HFF-Myc (cell line): ENCODE results near the gene HHATL.

Source experiments
- DNase-seq: peaks from one replicate; pipeline ENCODE4 v3.0.0-alpha.2; 2011; ENCODE audit warnings: low read depth; ENCODE audit errors: extremely low read depth
- H3K4me3 ChIP-seq: replicated peaks from 2 replicates; pipeline ENCODE4 v1.5.1; 2011; ENCODE audit warnings: low read depth, mild to moderate bottlenecking, control low read depth, low read length
- TF ChIP-seq, protein P1 (sequence below): IDR thresholded peaks from 2 replicates; pipeline ENCODE4 v1.5.1; 2012; ENCODE audit warnings: mild to moderate bottlenecking, low read depth, low read length, control low read depth; ENCODE audit errors: missing control alignments

The HHATL gene

DNA sequence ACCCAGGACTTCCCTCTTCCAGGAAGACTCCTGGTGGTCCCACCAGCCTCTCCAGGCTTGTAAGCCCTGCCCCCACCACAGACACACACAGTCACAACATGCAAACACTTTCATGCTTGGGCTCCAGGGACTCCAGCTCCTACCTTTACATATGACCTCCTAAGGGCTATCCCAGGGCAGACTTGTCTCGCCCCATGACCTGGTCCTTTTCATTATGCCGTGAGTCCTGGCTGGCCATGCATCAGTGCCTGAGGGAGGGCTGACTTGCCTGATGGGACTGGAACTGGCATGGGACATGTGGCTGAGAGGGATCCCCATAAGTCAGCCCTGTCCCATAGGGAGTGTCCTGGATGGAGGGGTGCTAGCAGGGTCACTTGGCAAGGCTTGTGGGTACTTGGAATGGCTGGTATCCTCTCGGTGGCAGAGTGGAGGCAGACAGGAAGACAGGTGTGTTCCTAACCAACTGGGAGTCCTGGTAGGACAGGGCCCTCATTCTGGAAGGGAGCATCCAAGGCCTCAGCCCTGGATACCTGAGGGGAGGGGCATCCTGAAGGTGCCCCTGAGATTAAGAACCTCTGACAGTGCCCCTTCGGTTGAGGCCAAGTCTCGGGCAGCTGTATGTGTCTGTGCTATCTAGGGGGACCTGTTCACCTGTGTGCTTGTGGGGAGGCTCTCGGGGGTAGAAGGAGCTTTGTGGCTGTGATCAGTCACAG, 540 bp upstream of the HHATL start:
- no peak overlapping the region for H3K4me3 ChIP-seq
- TF ChIP-seq, protein P1, sequence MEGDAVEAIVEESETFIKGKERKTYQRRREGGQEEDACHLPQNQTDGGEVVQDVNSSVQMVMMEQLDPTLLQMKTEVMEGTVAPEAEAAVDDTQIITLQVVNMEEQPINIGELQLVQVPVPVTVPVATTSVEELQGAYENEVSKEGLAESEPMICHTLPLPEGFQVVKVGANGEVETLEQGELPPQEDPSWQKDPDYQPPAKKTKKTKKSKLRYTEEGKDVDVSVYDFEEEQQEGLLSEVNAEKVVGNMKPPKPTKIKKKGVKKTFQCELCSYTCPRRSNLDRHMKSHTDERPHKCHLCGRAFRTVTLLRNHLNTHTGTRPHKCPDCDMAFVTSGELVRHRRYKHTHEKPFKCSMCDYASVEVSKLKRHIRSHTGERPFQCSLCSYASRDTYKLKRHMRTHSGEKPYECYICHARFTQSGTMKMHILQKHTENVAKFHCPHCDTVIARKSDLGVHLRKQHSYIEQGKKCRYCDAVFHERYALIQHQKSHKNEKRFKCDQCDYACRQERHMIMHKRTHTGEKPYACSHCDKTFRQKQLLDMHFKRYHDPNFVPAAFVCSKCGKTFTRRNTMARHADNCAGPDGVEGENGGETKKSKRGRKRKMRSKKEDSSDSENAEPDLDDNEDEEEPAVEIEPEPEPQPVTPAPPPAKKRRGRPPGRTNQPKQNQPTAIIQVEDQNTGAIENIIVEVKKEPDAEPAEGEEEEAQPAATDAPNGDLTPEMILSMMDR = no peak
- no peak for DNase-seq

DNA sequence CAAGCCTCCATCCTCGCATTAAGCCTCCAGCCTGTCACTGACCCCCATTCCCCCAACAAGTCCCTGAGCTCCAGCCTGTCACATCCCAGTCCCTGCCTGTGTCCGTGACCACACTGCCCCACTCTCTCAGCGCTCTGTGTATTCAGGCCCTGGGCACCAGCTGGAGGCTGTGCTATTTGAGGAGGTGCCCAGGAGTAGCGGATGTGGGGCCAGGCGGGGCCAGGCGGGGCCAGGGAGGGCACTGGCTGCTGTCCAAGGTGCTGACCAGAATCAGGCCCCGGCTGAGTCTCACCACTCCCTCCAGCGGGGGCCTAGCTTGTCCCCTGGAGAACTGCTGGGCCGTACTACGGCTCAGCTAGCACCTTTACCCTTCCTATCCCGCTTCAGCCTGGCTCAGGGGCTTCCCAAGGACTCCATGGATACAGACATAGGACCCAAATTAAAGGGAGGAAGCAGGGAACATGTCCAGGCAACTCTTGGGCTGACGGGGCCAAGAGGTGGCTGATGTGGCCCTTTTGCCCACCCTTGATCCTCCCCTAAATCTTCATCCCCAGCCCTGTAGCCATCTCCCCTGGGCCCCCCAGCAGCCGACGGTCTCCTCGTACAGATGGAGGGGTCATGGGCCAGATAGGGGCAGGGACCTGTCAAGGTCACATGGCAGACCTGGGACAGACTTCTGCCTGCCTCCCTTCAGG, 1.1 kb downstream of the HHATL start:
- DNase-seq = no peak
- no peak overlapping the region for H3K4me3 ChIP-seq
- TF ChIP-seq, protein P1 = no peak

DNA sequence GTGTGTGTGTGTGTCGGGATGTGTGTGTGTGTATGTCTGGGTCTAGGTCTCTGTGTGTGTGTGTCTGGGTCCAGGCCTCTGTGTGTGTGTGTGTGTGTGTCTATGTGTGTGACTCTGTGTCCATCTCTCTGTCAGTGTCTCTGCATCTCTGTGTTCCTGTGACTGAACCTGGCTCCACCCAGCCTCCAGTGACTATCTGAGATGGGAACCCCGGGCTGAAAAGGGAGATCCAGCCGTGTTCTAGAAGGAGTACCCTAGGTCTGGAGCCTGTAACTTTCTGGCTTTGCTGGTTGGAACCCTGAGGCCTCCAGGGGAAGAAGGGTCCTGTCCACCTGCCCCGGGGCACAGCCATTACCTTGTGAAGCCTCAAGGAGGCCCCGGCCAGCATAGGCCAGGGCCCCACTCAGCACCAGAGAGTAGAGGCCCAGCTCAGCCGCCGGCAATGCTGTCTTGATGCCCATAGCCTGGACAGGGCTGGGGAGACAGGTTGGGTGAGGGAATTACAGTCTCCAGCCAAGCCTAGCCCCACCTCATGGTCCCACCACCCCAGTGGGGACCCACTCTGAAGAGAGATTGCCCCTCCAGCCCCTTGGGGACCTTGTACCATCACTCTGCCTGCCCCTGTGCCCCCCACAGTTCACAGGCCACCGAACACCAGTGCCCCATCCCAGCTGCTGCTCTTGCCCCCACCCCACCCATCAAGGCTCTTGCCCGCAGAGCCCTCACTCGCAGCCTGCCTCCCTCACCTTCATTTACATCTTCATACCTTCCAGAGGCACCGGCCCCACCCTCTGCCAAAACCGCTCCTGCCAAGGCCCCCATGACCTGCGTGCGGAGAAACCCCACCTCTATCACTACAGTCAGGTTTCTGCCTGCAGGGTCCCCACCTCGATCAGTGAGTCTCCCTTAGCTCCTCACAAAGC, 2.0 kb downstream of the HHATL start:
- no peak for DNase-seq
- H3K4me3 ChIP-seq = no peak overlapping the region
- TF ChIP-seq, protein P1 = no peak

DNA sequence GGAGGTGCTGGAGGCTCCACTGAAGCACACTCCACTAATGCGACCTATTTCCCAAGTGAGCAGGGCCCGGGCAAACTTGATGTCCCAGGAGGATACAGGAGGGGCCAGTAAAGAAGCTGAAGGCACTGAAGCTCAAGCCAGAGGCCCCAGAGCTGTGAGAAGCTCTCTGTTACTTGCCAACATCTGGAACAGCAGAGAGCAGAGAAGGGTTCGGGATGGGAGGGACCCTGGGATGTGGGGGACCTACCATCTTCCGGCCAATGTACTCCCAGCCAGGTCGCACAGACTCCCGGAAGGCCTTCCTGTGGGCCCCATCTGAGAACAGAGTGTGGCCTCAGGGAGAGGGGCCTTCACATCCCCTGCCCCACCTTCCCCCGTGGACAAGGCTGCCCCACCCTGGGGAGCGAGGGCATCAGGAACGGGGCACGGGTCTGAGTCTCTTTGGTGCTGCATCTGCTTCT, 3.1 kb downstream of the HHATL start:
- no peak for DNase-seq
- TF ChIP-seq, protein P1 = no peak
- H3K4me3 ChIP-seq = no peak overlapping the region

DNA sequence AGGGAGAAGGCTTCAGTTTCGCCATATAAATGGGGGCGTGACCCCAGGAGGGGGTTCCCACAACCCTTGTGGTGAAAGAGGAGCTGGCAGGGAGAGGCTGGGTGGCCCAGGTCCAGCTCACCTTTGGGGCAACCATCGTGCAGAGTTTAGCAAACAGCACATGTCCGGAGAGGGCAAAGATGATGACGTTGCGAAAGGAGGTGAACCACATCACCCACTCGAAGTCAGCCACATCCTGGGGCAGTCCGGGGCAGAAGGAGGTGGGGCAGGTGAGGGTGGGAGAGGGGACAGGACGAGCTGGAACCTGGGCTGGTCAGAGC, 3.7 kb downstream of the HHATL start:
- TF ChIP-seq, protein P1 = no peak
- H3K4me3 ChIP-seq = no peak overlapping the region
- DNase-seq = no peak

DNA sequence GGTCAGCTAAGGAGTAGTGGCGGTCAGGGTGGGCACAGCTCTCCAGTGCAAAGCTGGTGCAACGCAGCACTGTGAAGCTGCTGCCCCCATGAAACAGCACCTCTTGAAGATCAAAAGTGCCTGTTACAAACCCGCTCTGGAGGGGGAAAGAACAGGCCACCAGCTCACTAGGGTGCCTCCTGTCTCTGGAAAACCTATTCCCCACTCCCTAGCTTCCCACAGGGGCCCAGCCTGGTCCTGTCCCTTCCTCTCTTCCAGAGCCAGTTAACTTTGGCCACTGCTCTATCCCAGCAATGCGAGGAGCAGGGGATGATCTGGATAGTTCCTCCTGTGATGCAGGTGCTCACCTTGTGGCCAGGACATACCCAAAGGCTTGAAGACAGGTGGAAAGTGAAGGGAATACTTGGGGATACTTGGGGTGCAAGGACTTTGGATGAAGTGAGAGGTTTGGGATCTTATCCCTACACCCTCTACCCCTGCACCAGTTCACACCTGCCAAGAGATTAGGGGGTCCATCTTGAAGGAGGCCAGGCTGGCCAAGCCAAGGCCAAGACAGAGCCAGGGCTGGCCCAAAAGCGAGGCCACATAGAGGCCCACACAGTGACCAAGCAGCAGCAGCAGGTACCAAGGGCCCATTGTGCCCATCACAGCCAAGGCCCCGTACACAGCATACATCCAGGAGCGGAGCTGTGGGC, 4.2 kb downstream of the HHATL start:
- no peak overlapping the region for H3K4me3 ChIP-seq
- DNase-seq = no peak
- TF ChIP-seq, protein P1 = no peak
